Activated CD8-positive, alpha-beta memory T cell treated with anti-CD3 and anti-CD28 coated beads for 48 hours (primary cell): ENCODE results near the gene KLHL14.

Experiments used
- DNase-seq, 3 experiments: peaks; one replicate each; pipeline ENCODE4 v3.0.0-alpha.2; 2020; ENCODE audit warnings: low read depth in 2 of 3, low spot score in 2 of 3

Gene KLHL14

GRCh38 chr18:32724071-32724749 is 48.6 kb downstream of the KLHL14 start:
- DNase-seq, result no peak

- DNase-seq, result no peak
Measured at GRCh38 chr18:32722279-32722678, 50.5 kb downstream of the KLHL14 start.

- no peak for DNase-seq
Measured at GRCh38 chr18:32717126-32717525, 55.7 kb downstream of the KLHL14 start.

- no peak for DNase-seq
Measured at GRCh38 chr18:32714571-32715148, 58.2 kb downstream of the KLHL14 start.

- no peak for DNase-seq
Measured at GRCh38 chr18:32712860-32713259, 60.0 kb downstream of the KLHL14 start.

- DNase-seq, result no peak
Measured at GRCh38 chr18:32711862-32712261, 61.0 kb downstream of the KLHL14 start.

- no peak for DNase-seq
Measured at GRCh38 chr18:32707586-32707985, 65.2 kb downstream of the KLHL14 start.

- DNase-seq, result no peak
Measured at GRCh38 chr18:32707147-32707546, 65.7 kb downstream of the KLHL14 start.

GRCh38 chr18:32701313-32701712 is 71.5 kb downstream of the KLHL14 start:
- no peak for DNase-seq

- DNase-seq, result no peak
Measured at GRCh38 chr18:32698153-32698552, 74.7 kb downstream of the KLHL14 start.

GRCh38 chr18:32696376-32696775 is 76.4 kb downstream of the KLHL14 start:
- no peak for DNase-seq

- DNase-seq, result no peak
Measured at GRCh38 chr18:32695534-32695933, 77.3 kb downstream of the KLHL14 start.

GRCh38 chr18:32688821-32689220 is 84.0 kb downstream of the KLHL14 start:
- DNase-seq, result no peak

- DNase-seq, result no peak
Measured at GRCh38 chr18:32684940-32685339, 87.9 kb downstream of the KLHL14 start.

GRCh38 chr18:32684096-32684495 is 88.7 kb downstream of the KLHL14 start:
- DNase-seq, result no peak

GRCh38 chr18:32683044-32683443 is 89.8 kb downstream of the KLHL14 start:
- no peak for DNase-seq

- no peak for DNase-seq
Measured at GRCh38 chr18:32677578-32677977, 95.2 kb downstream of the KLHL14 start.

GRCh38 chr18:32674491-32674890 is 98.3 kb downstream of the KLHL14 start:
- DNase-seq, result no peak

- DNase-seq, result no peak
Measured at GRCh38 chr18:32672398-32672797, 100.4 kb downstream of the KLHL14 start.

GRCh38 chr18:32670727-32671126 is 102.1 kb downstream of the KLHL14 start:
- no peak for DNase-seq

GRCh38 chr18:32669549-32670165 is 103.2 kb downstream of the KLHL14 start:
- no peak for DNase-seq

GRCh38 chr18:32668956-32669355 is 103.9 kb downstream of the KLHL14 start:
- no peak for DNase-seq
